IPS-NIHi7 (cell line): ENCODE data around the gene BLOC1S3.

ENCODE experiments used
- DNase-seq: peaks from one replicate; pipeline ENCODE4 v3.0.0; 2012; ENCODE audit warnings: mixed read lengths; ENCODE audit errors: extremely low spot score

BLOC1S3 gene

DNA sequence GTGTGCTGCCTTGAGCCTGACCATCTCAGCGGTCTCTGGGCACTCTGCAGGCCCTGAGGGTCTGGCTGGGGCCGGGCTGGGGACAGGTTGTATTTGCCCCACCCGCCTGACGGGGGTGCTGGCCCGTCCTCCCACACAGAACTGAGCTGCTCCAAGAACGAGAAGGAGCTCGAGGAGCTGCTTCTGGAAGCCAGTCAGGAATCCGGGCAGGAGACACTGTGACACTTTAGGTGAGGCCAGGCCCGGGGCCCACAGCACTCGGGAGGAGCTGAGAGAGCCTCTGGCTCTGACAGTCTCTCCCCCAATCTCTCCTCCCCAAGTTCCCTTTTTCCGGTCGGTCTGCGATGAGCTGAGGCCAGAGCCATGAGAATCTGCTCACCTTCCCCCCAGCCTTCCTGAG is 32.3 kb upstream of the BLOC1S3 start:
- DNase-seq: no peak

DNA sequence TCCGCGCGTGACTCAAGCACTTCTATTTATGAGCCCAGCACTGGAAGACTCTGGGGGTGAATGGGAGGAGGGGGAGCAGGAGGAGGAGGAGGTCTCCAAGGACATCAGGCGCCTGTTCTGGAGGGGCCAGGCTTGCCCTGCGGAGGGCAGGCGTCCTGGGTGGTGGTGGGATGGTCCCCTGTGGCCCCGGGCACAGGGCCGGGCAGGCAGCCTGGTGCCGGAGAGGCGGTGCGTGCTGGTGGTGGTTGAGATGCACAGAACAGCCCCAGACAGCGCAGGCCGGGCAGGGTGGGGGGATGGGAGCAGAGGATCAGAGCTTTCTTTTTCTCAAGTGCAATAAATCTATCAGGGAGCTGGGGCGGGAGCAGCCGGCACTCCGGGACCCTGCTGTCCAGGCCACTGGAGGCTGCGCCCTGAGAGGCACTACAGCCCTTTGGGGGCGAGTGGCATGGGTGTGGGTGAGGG is 31.8 kb upstream of the BLOC1S3 start:
- DNase-seq: no peak

DNA sequence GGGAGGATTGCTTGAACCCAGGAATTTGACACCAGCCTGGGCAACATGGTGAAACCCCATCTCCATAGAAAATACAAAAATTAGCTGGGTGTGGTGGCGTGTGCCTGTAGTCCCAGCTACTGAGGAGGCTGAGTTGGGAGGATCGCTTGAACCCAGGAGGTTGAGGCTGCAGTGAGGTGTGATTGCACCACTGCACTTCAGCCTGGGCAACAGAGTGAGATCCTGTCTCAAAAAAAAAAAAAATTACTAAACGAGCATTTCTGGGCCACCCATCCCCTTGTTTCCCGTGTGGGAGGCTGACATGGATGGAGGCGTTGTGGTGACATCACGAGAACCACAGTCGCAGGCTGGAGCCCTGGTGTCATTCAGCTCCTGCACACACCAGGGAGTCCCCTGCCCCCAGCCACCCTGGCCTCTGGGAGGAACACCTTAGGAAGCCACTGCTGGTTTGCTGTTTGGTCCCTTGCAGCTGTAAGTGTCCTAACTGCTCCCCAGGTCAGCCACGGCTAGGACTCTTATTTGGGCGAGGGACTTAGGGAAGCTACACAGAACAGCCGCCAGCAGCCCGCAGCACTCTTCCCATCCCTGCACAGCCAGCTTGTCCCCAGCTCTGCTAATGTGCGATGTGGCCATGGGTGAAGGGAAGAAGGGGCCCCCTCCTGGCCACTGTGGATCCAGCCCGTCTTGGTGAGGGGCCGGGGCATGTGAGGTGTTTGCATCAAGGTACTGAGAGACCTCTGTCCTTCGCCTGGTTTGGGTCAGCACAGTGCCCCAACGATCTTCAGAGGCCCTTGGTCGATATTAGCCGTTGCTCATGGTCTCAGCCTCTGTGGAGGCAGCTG is 30.5 kb upstream of the BLOC1S3 start:
- DNase-seq: peak; percentile 62

DNA sequence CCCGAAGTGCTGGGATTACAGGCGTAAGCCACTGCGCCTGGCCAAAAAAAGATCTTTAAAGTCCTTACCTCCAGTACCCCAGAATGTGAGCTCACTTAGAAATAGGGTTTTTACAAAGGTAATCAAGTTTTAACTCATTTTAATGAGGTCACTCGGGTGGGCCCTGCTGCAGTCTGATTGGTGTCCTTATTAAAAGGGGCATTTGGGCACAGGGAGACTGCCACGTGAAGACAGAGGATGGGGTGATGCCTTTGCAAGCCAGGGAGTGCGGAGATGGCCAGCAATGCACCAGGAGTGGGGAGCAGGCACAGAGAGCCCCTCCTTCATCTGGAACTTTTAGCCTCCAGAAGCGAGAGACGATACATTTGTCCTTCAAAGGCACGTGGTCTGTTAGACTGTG is 29.5 kb upstream of the BLOC1S3 start:
- no peak for DNase-seq

DNA sequence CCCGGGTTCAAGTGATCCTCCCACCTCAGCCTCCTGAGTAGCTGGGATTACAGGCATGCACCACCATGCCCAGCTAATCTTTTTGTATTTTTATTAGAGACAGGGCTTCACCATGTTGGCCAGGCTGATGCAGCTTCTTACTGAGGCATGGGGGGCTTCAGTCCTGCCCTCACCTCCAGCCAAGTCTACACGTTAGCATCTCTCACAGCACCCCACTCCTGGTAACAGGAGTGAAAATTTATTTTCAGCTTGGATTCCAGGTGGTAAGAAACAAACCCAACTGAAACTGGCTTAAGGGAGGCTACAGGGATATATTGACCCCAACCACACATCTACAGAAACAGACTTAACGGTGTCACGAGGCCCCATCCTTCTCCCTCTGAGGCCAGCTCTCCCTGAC is 28.4 kb upstream of the BLOC1S3 start:
- DNase-seq: no peak

DNA sequence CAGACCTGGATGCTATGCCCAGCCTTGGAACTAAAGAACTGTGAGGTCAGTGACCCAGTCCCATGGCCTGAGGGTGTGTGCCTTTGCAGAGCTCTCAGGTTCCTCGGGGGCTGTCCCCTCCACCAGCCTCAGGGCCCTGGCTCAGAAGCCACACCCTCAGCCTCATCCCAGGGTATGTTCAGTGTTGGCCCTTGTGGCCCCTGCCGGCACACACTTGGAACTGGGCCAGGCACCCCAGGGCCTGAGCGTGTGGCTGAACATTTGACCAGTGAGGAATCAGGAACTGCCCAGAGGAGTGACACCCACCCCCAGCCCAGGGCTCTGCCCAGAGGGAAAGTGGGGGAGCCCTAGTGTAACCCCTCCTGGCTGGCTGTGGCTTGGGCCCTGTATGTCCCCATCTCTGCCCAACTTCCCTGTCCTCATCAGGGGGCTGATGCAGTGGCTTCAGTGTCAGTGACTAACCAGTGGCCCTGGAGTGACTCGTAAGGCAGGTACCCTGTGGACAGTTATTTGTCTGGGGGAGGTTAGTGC is 27.8 kb upstream of the BLOC1S3 start:
- DNase-seq: no peak

DNA sequence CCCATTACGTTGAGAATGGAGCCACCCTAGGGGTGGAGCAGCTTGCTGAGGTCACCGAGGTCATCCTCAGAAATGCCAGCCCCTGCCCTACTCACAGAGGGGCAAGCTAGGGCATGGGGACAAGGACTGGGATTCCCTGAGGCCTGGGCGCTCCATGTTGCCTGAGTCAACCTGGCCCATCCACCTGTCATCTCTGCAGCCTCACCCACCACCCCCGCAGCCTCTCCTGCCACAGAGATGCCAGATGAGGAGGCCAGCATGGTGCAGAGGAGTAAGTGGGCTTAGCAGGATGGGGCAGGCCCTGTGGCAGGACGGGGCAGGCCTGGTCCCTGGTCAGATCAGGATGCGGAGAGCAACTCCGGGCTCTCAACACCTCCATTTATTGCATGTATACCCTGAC is 27.3 kb upstream of the BLOC1S3 start:
- DNase-seq: no peak

DNA sequence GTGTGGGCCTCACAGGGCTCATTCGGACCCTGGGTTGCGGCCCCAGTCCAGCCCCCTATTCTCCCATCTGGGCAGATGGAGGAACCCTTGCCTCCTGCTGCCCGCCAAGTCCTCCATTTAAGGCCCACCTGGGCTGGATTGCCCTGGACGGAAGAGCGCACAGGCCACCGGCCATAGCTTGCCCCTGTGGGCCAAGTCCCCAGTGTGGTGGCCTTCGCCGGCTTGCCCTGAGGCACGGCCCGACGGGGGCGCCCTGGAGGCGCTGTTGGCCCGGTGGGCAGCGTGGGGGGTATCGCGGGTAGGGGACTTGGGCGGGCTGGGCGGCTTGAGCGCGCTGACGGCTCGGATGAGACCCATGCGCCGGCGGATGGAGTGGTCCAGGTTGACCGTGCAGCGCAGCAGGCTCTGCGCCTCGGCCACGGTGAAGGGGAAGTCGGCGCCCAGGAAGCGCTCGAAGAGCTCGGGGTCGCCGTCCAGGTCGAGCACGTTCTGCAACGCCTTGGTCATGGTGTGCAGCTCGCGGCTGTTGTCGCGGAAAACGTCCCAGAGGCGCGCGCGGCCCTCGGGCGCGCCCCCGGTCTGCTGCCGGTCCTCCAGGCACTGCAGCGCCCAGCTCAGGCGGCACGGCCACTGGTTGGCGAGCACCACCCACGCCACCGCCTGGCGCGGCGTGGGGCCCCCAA is 26.6 kb upstream of the BLOC1S3 start:
- no peak for DNase-seq

DNA sequence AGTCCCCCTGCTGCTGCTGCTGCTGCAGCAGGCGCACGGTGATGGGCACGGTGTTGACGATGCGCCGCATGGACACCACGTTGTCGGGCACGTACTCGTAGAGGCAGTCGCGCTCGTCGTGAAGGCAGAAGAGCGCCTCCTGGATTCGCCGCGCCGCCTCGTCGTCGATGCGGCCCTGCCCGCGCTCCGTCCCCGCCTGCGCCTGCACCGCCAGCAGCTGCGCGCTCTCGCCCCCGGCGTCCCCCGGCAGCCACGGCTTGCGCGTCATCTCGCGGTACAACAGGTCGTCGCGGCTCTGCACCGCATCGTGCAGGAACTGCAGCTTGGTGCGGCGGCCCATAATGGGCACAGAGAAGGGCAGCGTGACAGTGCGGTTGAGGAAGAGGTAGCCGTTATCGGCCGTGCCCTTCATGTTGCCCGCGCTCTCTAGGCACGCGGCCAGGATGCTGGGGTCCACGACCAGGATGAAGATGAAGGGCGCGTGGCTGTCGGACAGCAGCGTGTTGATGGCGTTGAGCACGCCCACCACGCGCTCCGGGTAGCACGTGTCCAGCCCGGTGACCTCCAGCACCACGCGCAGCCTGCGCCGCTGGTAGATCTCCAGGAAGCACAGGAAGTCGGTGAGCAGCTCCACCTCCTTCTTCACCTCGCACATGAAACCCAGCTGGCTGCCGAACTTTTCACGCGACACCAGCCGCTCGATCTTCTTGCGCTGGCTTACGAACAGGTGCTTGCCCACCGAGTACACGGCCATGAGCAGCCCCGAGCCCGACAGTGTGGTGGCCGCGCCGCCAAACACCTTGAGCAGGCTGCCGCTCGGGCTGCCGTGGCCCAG is 25.9 kb upstream of the BLOC1S3 start:
- DNase-seq: peak; percentile 73

DNA sequence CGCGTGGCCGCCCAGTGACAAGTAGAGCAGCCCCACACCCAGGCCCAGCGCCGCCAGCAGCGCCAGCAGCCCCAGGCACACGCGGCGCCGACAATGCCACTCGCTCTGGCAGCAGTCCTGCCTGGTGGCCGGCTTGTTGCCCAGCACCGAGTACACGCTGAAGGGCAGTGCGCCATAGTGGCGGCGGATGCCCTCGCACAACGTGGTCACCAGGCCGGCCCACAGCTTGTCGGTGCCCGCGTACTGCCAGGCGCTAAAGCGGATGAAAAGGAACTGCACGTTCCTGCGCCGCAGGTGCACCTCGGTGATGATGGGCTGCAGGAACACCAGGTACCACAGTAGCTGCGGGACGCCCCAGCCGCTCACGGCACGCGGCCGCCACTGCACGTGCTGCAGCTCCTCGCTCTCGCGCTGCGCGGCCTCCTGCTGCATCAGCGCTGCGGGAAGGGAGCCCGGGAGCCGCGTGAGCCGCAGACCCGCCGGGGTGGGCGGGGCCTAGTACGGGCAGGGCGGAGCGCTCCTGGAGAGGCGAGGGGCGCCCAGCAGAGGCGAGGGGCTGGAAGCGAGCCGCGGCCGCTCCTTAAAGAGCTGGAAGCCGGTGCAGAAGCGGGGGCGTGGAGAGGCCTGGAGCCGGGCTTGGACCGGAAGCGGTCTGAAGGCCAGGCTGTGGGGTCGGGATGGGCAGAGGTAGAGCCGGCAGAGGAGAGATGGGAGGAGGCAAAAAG is 25.1 kb upstream of the BLOC1S3 start:
- peak; percentile 72 for DNase-seq

DNA sequence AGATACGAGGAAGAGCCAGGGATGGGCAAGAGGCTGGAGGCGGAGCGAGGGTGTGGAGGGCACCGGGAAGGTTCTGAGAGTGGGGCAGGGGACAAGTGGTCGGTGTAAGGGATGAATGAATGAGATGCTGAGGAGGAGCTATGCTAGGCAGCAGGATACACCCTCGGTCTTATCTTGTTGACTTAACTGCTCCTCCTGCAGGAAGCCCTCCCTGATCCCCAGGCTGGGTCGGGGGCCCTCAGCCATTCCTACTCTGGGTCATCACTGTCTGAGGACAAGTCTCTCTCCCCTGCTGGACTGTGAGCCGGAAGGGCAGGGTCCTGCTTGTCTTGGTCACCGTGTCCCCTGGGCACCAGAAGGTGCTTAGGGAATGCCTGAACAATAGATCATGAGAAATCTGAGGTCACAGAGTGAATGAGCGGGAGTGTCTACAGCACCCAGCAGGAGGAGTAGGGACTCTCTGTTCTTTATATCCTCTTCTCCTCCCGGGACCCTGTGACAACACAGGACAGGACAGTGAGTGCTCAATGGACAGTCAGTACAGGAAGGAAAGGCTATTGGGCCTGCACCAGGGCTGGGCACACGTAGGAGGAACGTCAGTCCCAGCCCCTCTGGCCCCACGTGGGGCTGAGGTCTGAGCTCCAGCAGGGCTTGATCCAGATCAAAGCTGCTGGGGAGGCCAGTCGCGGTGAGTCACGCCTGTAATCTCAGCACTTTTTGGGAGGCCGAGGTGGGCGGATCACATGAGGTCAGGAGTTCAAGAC is 24.3 kb upstream of the BLOC1S3 start:
- no peak for DNase-seq

DNA sequence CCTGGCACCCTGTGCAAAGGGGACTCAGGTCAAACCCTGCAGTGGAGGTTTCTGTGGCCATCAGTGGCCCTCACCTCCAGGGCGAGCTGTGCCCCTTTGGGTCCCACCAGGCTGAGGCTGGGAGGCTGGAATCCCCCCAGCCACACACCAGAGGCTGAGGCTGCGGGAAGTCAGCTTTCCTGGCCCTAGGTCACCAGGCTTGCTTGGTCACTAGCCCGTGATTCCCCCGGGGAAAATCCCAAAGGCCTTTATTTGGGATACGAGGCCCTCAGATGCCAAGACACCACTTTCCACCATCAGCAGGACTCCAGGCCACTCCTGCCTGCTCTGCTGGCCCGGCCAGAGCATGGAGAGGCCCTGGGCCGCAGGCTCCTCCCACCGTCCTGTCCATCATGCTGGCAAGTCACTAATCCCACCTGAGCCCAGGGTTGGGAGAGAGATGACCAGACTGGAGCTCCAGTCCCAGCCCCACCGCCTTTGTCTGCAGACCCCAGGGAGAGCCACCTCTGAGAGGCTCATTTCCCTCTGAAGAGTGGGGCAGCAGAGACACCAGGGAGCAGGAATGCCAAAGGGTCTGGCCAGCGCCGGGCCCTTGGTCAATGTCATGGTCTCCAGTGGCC is 22.5 kb upstream of the BLOC1S3 start:
- peak; percentile 44 for DNase-seq

DNA sequence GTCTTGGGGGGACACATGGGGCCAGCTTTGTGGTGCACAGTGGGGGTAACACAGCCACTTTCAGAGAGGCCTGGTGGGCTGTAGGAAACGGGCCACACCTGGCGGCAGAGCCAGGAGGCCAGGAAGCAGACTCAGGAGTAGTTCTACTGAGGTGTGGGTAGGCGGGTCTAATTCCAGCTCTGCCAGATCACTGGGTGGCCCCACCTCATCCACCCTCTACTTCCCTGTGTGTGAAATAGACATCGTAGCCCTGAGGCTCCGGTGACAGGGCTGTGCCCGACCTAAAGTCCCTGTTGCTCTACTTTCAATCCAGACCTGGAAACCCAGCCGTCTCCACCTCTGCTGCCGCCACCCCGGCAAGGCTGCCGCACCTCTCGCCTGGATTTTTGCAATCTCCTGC is 21.8 kb upstream of the BLOC1S3 start:
- no peak for DNase-seq

DNA sequence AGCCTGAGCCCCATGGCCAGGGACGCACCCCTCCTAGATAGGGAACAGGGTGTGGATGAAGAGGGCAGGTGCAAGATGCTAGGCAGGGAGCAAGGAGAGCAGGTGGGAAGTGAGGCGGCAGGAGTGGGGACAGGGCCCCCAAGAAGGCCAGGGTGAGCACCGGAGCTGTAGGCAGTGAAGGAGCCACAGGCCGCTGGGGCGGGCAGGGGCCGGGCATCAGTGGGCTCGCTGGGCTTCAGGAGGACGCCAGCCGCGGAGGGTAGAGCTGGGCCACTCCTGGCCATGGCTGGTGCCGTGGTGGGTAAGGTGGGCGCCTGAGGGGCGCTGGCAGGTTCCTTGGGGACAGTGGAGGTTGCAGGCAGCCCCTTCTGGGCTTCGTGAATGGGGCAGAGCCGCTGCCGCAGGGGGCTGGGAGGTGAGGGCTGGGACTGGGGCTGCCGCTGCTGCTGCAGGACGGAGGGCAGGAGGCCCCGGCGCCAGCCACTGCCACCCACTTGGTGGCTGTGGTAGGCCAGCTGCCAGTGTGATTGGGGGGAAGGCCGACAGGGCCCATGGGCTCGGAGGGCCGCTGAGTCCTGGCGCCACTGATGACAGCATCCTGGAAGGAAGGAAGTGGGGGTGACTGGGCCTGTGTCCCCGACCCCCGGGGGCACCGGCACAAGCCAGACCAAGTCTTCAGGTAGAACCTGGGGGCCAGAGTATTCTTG is 19.9 kb upstream of the BLOC1S3 start:
- DNase-seq: no peak

DNA sequence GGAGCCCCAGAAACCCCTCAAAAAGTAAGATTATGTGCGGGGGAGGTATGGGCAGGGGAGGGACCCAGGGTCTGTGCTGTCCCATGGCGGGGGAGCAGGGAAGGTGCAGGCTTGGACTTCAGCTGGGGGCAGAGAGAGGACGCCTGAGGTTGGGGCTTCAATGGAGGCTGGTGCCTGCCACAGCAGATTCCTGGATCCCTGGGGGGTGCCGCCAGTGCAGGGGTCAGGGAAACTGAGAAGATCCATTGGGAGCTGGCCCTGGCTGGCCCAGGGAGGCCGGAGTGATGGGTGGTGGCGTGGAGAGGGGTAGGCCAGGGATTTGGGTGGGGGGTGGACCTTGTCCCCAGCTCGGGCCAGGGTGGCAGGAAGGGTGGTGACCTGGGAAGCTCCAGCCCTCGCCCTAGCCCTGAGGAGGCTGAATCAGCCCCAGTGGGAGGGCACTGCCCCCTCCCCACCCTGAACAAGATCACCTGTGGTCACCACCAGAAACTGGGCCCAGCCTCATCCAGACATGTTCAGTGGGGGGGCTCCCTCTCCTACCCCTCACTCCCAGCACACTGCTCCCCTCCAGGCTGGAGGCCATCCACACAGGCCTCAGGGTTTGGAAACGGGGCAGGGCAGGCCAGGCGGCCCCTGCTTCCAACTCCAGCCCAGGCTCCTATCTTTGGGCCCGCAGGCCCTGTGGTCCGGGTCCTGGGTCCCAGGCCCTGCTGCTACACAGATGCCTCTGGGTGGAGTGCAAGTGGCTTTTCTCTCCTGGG is 19.2 kb upstream of the BLOC1S3 start:
- DNase-seq: no peak

DNA sequence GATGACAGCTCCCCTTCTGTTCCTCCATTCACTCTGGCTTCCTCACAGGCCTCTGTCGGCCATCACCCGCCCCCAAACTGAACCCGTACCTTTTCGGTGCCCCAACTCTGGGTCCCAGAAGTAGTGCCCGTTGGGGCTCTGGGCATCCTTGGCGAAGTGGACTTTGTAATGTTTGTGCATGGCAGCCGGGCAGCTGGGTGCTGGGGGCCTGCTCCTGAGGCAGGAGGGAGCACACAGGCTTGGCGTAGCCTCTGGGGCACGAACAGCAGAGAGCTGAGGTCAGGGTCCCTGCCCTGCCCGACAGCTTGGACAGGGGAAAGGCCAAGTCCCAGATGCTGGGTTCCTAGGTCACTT is 18.6 kb upstream of the BLOC1S3 start:
- no peak for DNase-seq

DNA sequence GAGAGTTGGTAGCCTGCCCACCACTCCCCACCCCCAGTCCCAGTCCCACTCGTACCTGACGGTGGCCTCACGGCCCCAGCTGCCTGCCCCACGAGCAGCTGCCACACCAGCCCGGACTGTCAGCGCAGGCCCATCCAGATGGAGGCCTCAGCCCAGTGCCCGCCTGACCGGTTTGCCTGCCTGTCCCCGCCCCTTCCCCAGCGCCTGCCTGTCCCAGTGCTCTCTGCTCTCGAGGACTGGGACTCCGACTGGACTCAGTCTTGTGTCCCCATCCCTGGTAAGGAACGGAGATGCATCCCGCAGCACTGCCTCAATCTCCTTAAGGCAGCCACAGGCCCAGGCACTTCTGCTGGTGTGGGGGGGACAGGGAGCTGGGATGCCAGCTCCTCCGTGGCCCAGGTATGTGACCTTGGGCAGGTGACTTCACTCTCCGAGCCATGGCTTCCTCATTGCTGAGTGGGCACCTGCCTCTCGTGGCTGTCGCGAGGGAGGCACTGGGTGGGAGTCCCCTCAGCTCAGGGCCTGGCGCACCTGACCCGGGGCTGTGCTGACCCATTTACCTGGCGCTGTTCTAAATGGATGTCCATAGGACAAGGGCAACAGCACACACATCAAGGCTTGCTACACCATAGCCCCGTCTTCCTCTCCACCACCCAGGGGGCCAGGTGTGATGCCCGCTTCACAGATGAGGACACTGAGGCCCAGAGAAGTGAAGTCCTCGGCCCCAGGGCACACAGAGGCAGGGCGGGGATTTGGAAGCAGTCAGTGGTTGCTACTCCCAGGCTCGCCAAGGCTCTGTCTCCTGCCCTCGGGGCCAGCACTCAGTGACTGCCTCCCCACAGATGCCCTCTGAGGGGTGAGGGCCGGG is 17.5 kb upstream of the BLOC1S3 start, which contains the start of gene NKPD1:
Gene NKPD1, minus strand, starts transcription at position 113 of the 868 bp plus-strand sequence. CDS start 832 bp downstream, outside the sequence.
- peak; percentile 32 for DNase-seq
